Measurements from ENCODE around the gene LARP4.
"Not testable (repeated sequence)": the region's sequence is repeated elsewhere in the genome, so short reads cannot be mapped to it uniquely, and the experiment has no call there.

Gene LARP4

DNA sequence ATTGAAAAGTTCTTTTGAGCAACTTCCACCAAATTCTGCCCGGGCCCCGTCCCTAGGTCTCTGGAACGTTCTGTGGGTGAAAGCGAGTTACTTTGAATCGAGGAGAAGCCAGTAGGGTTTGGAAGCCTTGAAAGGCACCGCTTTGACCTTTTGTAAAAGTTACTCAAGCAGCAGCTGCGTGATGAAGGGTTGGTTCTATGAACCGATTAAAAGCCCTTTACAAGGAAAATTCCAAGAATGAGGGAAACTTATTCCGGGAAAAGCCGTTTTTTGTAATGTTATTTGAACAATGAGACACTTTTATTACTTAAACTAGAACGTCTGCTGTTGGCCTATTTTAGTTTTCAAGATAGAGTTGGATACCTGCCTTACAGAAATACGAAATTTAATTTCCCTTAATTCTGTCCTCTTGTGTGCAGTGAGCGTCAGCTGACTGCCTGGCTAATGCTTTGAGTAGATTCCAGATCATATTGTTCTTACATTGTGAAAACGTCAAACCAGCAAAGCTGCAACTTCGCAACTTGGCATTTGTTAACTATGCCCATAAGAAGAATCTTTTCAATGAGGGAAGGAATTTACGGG, 906 bp downstream of the LARP4 start:
- DNase-seq = no peak

DNA sequence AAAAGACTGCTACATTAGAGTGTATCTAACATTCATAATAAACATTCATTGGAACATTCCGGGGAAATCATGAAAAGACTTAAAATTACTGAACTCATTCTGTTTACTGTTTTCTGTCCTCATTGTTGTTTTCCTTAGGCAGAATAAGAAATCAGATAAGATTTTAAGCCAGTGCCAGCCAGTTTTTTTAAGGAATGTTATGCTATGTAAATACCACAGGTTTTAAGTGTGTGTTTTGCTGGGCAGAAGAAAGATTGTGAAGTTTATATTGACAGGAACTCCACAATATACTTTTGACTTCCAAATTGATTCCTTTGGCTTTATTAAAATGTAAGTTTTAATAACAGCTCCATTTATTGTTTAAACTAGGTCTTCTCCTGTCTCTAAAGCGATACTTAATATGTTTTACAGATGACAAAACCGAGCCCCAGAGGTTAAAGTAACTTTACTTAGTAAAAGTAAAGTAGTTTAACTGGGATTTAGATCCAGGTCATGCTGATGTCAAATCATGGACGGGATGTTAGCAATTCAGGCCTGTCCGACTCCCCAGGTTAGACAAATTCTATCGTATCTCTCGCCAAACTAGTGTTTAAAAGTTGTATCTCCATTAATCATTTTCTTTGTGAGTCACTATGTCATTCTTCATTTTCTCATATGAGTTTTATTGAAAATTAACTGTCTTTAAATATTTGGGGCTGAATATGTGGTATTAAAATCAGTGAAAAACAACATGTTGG, 1.7 kb downstream of the LARP4 start:
- no peak for DNase-seq

DNA sequence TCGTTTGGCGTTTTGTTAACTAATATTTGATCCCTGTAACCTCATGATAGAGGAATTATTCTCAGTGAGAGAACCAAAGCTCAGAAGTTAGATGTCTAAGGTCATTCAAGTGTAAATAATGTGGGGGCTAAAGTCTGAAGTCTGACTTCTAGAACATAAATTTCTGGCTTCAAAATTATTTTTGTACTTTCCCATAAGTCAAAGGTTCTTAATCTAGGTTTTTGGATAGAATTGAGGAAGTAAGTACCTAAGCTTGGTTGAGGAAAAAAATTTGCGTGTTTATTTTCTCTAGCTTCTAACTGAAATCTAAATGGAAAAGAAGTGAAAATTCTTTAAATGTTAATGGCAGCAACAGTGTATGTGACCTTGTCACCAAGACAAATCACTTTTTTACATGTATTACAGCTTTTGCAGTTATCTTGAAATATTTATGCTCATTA, 2.3 kb downstream of the LARP4 start:
- DNase-seq = no peak

DNA sequence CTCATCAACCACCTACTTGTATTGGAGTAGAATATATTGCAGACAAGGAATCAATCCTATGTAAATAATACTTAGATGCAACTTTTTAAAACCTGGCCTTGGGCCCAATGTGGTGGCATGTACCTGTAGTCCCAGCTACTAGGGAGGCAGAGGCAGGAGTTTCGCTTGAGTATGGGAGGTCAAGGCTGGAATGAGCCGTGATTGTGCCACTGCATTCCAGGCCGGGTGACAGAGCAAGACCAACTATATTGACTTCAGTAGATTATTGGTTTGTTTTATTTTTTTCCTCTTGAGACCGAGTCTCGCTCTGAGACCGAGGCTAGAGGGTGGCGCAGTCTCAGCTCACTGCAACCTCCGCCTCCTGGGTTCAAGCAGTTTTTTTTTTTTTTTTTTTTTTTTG, 3.6 kb downstream of the LARP4 start:
- no peak for DNase-seq

- no peak for DNase-seq
Measured at GRCh38 chr12:50411051-50411660, 10.5 kb downstream of the LARP4 start.

GRCh38 chr12:50415899-50416479, 15.3 kb downstream of the LARP4 start:
- DNase-seq = no peak

DNA sequence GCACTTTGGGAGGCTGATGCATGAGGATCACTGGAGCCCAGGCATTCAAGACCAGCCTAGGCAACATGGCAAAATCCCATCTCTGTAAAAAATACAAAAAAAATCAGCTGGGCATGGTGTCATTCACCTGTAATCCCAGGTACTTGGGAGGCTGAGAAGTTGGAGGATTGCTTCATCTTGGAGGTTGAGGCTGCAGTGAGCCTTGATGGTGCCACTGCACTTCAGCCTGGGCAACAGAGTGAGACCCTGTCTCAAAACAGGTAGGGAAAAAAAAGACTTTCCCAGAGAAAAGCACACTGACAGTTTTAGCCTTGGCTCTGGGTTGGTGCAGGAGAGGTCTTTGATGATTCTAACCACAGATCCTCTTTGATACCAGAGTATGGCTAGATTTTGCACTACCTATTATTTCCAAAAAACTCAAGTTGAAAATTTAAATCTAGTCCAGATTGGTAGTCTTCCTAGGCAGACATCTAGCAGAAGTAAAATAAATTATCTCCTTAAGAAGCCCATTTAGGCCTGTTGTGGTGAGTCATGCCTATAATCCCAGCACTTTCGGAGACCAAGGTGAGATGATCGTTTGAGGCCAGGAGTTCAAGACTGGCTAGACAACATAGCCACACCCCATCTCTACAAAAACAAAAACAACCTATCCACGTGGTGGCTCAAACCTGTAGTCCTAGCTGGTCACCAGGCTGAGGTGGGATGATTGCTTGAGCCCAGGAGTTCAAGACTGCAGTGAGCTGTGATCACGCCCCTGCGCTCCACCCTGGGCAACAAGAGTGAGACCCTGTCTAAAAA, 18.6 kb downstream of the LARP4 start:
- no peak for DNase-seq

DNA sequence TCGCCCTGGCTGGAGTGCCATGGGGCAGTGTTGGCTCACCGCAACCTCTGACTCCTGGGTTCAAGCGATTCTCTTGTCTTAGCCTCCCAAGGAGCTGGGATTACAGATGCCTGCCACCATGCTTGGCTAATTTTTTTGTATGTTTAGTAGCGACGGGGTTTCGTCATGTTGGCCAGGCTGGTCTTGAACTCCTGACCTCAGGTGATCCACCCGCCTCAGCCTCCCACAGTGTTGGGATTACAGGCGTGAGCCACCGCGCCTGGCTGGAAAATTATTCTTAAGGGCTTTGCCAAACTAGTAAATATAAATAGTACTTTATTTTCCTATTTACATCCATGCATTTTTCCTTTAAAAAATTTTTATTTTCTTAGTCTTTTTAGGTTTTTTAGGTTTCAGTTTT, 22.2 kb downstream of the LARP4 start:
- not testable (repeated sequence) for DNase-seq

GRCh38 chr12:50423342-50423741, 22.7 kb downstream of the LARP4 start:
- DNase-seq = not testable (repeated sequence)

DNA sequence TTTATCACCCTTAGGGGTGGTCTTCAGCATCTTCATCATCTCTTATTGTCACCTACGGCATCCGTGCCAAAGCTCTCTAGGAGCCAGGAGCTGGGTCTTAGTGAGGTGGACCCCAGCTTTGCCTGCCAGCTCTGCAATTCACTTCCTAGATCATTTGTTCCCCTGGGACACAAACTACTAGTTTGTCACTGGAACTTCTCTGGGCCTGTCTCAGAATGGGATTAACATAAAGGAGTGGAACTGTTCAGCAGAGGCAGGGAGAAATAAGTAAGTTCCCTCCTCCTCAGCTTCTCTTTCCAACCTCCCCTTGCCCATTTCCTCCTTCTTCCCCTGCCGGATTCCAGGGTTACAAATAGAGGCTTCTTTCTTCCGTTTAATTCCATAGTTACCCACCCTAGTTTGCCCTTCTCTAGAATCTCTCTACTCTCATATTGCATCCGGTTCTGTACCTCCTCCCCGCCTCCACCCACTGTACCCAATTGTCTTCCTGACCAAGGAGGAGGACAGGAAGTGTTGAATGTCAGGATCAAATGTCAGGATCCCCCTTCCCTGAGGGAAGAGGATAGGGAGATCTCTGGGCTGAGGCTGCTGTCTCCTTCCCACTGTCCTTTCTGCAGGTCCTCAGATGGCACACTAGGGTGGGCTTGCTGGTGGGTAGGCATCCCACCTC, 25.0 kb downstream of the LARP4 start:
- no peak for DNase-seq

- DNase-seq = not testable (repeated sequence)
Measured at GRCh38 chr12:50431656-50432055, 31.0 kb downstream of the LARP4 start.

DNA sequence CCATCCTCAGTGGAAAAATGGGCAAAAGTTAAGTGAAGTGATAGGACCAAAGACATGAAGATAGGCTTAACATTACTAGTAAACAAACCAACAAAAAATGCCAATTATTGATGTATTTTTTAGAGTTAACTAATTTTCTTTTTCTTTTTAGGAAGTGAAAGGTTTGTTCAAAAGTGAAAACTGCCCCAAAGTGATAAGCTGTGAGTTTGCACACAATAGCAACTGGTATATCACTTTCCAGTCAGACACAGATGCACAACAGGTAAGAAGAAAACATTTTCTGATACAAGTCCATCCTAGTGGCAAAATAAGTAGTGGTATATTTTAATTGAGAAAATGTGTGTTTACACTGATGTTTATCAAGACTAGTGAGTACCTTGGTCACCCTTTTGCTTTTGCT, 39.6 kb downstream of the LARP4 start:
- DNase-seq = no peak

DNA sequence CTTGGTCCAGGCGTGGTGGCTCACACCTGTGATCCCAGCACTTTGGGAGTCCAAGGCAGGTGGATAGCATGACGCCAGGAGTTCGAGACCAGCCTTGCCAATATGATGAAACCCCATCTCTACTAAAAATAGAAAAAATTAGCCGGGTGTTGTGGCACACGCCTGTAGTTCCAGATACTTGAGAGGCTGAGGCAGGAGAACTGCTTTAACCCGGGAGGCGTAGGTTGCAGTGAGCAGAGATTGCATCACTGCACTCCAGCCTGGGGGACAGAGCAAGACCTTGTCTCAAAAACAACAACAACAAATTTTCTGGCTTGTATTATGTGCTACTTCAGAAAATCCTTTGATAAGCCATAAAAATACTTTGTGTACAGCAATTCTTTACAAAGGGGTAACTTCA, 41.1 kb downstream of the LARP4 start:
- DNase-seq = no peak

- no peak for DNase-seq
Measured at GRCh38 chr12:50442178-50442908, 41.7 kb downstream of the LARP4 start.

DNA sequence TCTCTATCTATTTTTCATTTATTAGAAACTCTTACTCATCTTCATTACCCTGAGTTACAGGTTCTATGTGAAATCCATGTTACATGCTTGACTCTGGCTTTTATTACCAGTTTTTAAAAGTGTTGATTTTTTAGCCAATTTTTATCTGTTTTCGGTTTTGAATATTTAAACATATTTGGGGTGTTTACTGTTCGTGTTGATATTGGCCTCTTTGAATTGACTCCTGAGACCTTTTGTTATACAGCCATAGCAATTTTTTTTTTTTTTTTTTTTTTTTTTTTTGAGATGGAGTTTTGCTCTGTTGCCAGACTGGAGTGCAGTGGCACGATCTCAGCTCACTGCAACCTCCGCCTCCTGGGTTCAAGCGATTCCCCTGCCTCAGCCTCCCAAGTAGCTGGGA, 49.0 kb downstream of the LARP4 start:
- not testable (repeated sequence) for DNase-seq

DNA sequence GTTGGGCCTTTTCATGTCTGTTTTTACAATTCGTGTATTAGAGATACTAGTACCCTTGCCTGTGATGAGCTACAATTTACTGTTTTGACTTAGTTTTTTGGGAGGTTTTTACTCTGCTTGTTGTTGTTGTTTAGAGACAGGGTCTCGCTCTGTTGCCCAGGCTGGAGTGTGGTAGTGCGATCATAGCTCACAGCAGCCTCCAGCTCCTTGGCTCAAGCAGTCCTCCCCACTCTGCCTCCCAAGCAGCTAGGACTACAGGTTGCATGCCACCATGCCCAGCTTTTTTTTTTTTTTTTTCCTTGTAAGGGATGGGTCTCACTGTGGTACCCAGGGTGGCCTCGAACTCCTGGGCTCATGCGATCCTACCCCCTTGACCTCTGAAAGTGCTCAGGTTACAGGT, 52.1 kb downstream of the LARP4 start:
- DNase-seq = no peak

- no peak for DNase-seq
Measured at GRCh38 chr12:50453872-50454271, 53.2 kb downstream of the LARP4 start.

DNA sequence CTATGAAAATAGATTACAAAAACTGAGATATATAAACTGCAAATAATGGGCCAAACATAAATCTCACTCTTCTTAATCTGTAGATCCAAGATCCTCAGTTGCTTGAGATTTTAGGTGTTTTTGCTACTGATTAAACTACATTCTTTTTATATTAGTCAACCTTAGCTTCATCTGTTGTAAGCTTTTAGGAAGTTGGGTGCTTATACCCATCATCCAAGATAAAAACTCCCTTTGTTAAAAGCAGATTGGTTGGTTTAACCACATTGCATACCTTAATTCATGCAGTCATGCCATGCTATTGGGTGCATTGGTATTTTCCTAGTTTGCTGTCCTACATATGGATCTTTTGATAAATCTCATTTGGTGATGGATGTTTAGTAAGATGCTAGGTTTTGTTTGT, 57.9 kb downstream of the LARP4 start:
- DNase-seq = no peak

GRCh38 chr12:50467439-50467838, 66.8 kb downstream of the LARP4 start:
- DNase-seq = no peak

- DNase-seq = no peak
Measured at GRCh38 chr12:50477241-50477832, 76.7 kb downstream of the LARP4 start.

DNA sequence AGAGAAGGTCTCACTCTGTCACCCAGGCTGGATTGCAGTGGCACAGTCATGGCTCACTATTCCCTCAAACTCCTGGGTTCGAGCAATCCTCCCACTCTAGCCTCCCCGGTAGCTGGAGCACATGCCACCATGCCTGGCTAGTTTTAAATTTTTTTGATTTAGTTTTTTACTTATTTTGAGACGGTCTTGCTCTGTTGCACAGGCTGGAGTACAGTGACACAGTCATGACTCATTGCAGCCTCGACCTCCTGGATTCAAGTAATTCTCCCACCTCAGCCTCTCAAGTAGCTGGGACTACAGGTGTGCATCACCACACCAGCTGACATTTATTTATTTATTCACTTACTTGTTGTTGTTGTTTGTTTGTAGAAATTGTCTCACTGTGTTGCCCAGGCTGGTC, 81.9 kb downstream of the LARP4 start:
- DNase-seq = no peak

All from SIG-M5 (cell line).